ENCODE results near the gene PUS7L.
"Not testable (repeated sequence)": the region's sequence is repeated elsewhere in the genome, so short reads cannot be mapped to it uniquely, and the experiment has no call there.

PUS7L gene, protein sequence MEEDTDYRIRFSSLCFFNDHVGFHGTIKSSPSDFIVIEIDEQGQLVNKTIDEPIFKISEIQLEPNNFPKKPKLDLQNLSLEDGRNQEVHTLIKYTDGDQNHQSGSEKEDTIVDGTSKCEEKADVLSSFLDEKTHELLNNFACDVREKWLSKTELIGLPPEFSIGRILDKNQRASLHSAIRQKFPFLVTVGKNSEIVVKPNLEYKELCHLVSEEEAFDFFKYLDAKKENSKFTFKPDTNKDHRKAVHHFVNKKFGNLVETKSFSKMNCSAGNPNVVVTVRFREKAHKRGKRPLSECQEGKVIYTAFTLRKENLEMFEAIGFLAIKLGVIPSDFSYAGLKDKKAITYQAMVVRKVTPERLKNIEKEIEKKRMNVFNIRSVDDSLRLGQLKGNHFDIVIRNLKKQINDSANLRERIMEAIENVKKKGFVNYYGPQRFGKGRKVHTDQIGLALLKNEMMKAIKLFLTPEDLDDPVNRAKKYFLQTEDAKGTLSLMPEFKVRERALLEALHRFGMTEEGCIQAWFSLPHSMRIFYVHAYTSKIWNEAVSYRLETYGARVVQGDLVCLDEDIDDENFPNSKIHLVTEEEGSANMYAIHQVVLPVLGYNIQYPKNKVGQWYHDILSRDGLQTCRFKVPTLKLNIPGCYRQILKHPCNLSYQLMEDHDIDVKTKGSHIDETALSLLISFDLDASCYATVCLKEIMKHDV

DNA sequence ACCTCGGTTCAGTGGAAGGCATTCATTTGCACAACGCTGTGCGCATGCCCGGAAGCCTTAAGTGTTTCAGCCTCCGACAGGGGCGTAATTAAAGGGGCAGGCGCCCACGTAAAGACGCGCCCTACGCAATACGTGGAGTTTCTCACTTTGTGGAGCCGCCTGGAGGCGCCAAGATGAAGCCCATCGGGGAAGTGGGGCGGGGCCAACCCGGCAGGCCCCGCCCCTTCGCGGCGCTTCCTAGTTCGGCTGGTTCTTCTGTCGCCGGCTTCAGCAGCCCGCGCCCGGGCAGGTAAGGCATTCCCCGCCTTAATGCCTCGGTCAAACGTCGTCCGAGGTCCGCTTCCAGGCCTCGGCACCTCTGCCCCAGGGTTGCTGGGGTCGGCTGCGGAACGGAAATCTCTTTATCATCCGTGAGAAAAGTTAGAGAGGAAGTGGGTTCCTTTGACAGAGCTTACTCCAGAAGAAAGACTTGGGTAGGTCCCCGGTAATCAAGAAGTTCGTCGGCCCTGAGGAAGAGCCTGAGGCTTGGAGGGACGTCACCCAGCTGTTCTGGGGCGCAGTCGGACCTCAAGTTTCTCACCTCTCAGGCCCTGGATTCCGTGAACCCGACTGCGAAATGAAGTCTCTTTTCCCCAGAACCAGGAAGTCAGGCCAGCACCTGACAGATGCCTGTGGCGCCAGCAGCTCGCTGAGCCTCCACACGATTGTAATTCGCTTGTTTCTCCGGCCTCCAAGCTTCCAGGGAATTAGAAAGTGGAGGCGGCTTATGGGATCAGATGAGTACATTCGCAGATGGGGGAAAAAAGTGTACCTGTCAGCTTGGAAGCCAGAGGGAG lies at the start of gene PUS7L, which contains the start of gene IRAK4:
Gene PUS7L, minus strand, starts transcription at position 63 of the 836 bp plus-strand sequence. CDS start 3,545 bp downstream, outside the sequence.
Gene IRAK4, plus strand, starts transcription at position 224 of the 836 bp plus-strand sequence. CDS start 9,161 bp downstream, outside the sequence.
- FAIRE-seq, result peak; percentile 85

DNA sequence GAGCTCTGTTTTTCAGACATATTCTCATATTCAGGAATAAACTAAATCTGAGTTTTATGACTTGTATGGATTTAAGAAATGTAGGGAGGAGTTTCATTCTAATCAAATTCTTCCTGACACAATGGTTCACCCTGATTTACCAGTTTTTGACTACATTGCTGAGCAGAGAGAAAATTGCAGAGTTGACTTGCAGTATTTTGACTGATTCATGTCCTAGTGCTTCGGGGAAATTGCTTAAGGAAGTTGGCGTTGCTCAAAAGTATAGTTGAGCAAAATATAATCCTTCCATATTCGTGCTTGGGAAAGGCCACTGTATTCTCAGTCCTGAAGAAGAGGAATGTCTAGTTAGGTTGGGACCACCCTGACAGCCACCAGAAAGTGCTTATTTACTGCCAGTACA lies 48.8 kb upstream of the PUS7L start:
- no peak for FAIRE-seq

DNA sequence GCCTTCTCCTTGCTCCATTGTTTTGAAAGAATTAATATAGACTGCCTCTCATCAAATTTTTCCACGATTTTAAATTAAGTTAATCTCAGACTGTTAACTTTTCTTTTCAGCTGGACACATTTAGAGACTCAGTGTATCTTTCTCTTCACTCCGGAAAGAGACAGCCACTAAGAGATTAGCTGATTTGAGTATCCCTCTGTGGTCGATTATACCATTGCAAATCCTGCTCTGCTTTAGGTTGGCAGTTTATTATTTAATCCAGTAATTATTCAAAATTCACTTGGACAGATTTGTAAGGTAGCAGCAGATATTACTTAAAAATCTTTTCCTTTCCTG lies 48.1 kb upstream of the PUS7L start:
- FAIRE-seq, result no peak

DNA sequence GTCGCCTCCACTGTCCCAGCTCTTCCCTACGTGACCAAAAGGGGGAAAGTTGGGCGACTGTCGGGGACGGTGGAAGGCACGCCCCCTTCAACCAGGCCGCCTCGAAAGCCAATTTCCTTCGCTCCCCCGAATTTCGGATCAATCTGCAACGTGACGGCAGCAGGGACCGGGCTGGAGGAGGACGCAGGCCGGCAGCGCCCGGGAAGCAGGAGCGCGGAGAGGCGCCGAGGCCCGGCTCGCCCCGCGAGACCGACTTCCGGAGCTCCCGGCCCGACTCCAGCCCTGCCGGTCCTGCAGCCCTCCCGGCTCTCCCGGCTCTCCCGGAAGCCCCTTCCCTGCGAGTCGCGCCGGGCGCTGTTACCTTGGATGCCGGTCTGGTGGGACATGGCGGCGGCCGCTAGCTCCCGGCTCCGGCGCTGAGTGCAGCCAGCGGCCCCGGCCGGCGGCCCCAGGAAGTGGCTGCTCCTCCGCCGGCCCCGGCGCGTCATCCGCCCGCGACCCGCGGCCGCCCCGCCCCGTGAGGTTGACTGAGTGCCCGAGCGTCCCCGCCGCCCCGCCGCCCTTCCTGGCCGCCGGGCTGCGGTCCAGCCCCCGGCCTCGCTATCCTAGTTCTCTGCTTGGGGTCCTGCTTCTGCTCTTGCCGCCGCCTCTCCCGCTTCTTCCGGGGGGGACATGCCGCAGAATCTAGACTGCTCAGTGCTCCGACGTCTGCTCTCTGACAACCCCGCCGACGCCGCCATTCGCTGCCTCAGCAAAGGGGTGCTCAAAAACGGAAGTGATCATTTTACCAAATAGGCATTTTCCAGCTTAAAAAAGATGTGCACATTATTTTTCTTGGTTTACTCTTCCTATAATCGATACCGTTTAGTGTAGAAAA lies 47.5 kb upstream of the PUS7L start, which contains the start of gene TWF1:
Gene TWF1, minus strand, starts transcription at position 458 of the 877 bp plus-strand sequence. Its CDS starts 72 bp downstream, at position 386.
- no peak for FAIRE-seq

DNA sequence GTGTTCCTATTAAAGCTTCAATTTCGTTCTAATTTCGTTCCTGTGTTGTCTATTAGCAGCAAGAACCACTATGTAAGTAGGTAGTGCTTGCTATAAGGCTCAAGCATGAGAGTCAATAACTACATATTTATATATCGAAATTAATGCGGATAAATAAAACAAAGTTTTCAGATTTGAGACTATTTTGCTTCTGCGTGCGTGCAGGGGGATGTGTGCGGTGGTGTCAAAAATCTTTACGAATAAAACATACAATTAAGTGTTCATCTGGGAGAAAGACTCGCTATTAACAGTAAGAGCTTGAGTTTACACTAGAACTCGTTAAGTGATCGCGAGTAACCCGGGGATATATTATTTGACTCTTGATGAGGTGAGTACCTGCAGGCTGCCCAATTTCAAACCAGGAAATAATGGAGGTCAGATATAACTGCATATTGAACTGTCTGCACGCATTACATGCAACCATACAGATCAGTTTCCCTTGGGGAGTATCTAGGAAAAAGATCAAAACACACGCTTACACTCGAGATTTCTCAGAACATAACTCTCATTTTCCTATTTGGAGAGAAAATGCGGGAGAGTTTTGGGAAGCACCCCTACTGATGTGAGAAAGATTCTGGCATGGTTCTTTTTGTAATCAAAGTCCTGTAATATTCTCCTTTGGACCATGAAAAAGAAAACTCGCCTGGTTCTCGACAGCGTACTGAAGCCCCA lies 46.7 kb upstream of the PUS7L start:
- FAIRE-seq, result no peak

DNA sequence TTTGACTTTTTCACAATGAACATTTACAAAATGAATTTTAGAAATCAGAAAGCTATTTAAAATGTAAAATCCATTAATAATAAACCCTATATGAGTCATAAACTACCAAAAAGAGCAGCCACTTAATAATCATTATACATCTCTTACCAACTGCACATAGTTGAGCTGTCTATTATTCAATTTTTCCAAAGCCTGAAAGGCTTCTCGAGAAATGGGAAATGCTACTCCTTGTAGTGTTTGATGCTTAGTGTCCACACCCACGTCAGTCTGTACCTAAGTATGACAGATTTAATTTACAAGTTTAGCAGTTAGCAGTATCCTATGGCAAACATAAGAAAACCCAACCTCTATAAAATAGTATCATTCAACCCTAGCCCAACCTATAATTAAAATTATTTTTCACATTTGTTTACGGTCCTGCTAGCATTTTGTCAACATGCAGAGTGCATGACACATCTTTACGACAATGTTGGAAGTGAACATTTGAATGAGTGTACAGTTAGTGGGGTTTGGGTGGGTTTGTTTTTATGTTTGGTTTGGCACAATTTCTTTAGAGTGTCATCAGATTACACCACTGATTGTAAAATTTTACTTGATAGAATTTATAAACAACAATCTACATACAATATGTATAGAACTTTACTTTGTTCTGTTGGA lies 39.1 kb upstream of the PUS7L start:
- no peak for FAIRE-seq

DNA sequence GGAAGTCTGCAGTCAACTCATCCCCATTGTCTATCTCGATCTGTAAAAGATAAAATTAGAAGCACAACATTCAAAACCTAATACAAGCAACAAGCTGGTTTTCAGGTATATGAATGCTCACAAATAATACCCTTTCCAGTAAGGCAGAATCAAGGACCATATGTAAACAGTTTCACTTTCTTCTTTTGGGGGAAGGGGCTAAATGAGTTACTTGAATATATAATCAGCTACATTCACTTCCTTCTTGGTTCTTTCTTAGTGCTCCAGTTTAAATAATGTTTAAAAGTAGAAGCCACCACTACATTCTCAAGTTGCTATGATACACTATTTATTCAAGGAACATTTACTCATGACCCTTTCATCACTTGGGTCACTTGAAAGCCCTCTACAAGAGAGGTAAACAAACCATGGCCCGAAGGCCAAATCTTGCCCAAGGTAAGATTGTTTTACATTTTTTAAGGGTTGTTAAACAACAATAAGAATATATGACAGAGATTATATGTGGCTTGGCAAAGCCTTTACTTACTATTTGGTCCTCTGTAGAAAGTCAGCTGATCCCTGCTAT lies 37.2 kb upstream of the PUS7L start:
- no peak for FAIRE-seq

DNA sequence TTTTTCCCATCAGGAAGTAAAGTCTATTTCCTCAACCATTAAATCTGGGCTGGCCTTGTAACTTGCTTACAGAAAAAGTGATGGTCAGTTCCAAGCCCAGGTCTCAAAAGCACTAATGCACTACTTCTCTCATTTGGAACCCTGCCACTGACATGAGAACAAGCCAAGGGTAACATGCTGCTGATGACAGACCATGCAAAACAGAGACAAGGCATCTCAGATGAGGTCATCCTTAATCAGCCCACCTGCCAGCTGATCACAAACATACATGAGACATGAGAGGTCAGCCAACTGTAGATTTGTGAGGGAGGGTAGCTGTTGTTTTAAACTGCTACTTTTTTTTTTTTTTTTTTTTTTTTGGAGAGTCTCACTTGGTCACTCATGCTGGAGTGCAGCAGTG lies 31.4 kb upstream of the PUS7L start:
- FAIRE-seq, result no peak

DNA sequence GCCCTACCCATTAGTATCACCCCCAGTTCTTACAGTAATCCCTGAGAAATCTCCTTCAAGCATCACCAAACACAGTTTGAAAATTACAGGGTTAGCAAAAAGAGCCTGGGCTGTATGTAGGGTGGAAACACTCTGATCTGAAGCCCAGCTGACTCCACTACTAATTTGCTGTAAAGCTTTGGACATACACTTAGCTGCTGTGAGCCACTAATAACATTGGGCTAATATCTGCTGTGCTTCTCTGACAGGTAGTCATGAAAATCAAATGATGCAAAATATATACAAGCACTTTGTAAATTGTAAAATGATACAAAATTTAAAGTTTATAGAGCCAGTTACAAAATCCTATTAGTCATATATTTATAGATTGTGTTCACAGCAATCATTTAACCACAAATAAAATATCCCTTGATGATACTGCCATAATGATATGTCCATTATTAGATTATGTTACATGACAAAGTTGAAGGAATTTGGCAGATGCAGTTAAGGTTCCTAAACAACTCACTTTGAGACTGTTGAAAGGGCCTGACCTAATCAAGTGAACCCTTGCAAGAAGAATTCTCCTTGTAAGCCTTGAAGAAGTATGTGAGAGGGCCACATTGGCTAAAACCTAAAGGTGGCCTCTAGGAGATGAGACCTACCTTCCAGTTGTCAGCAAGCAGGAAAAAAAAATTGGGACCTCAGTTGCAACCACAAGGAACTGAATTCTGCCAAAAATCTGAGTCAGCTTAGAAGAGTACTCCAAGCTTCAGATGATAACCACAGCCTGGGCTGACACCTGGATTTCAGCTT lies 28.5 kb upstream of the PUS7L start:
- no peak for FAIRE-seq

DNA sequence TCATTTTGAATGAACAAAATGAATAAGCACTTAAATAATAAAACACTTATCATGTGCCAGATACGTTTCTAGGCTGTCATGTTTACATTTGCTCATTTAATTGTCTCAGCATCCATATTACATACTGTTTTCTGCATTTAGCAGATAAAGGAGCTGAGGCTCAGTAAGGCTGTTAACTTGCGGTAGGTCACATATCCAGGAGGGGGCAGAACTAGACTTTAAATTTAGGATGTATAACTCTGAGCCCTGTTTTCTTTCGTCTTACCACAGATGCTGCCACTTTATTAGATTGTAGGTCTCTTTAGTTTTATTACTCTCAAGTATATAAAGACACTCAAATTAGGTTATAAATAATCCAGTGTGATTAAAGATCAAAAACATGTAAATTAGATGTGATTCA lies 17.9 kb upstream of the PUS7L start:
- no peak for FAIRE-seq

DNA sequence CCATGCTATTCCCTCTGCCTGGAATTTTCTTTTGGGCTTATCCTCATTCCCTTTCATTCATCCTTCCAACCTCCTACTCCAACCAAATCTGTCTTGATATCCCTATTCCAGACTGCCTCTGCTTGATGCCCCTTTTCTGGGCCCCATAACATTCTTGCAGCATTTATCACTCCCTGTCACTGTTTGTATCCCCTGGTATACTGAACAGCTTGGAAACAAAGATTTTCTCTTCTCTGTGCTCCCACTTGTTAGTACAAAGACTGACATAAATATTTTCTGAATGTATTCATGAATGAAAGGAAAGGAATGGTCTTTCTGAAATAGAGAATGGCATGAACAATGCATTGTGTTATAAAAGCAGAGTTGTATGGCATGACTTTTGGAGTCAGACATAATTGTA lies 7.7 kb upstream of the PUS7L start:
- FAIRE-seq, result no peak

DNA sequence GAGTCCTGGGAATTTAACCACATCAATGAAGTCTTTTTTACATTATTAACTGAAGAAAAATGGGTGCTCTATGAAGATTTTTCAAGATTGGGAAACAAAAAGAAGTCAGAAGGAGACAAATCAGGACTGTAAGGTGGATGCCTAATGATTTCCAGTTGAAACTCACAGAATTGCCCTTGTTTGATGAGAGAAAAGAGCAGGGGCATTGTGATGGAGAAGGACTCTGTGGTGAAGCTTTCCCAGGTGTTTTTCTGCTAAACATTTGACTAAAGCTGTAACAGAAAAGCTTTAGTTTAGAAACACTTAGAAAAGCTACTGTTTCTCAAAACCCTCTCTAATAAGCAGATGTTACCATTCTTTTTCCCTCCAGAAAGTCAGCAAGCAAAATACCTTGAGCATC lies 5.9 kb upstream of the PUS7L start:
- FAIRE-seq, result no peak

DNA sequence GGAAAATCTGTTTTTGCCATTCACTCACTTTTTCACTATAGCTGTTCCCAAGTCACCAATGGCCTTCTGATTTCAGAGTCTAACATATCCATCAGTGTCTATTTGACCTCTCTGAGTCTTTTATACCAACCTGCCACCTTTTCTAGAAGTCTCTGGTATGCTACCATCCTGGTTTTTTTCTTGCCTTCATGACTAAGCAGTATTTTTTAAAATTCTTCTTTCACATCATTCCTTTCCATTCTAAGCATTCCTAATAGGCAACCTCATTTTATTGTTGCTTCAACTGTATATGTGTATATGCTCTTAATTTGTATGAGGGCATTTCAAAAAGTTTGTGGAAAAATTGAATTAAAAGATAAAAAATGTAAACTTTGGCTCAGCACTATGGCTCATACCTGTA lies 5.2 kb upstream of the PUS7L start:
- FAIRE-seq, result no peak

DNA sequence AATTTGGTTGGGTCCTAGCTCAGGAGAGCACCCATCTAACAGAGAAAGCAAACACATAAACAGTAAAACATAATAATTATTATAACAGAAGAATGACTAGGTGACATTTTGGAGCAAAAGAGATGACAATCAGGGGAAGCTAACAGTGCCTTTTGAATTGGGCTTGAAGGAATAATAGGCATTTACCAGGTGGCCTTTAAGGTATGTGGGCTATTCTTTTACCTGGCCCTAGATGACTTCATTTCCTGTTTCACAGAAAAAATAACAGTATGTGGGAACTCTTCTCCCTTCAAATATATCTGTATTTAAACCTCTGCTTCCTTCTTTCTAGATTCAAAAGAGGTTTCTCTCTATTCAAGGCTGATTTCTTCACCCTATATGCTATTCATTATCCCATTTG lies 4.0 kb upstream of the PUS7L start:
- no peak for FAIRE-seq

DNA sequence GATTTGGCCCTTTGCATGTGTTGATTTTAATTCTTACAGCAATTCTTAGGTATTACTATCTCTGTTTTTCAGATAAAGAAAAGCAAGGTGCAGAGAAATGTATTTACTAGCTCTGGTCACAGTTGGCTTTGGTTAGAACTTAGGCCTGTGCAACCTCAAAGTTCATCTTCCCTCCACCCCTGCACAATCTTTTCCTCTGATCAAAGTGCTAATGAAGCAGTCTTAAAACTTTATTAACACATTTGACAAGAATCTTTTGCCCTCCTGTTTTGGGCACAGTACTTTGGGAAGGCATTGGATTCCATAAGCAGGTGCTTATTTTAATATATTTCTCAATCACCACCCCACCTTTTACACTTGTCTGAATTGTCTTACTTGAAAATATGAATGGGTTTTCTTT lies 2.9 kb upstream of the PUS7L start:
- no peak for FAIRE-seq

DNA sequence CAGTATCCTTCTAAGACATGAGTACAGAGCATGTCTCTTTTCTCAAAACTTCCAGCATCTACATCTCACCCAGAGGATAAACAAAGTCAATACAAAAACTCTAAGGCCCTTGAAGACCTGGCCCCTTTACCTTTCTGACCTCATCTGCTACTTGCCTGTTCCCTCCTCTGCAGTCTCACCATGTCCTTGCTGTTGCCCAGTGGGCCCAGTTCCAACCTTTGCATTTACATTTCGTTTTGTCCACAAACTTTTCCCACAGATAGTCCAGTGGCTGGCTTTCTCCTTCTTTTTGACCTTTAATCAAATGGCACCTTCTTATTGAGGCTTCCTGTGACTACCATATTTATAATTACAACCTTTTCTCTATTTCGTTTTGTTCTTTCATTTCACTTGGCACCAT lies 1.8 kb upstream of the PUS7L start:
- FAIRE-seq, result no peak

DNA sequence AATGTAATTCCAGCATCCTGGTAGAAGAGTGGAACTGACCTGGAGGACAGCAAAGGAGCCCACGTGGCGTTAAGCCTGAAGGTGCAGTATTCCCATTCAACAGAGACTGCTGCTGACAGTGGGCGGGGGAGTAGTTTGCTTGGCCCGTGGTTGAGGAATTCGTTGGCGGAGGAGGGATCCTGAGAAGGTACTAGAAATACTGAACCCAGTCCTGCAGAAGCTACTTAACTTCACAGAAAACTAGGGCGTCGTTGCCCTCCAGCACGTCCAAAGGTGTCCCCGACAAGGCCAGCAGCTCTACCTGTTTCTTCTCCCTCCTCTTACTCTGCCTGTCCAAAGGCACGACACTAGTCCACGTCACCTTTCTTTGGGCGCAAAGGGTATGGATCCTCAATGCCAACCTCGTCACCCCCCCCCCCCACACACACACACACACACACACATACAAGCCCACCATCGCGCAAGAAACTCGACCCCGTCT lies 303 bp downstream of the PUS7L start:
- no peak for FAIRE-seq

DNA sequence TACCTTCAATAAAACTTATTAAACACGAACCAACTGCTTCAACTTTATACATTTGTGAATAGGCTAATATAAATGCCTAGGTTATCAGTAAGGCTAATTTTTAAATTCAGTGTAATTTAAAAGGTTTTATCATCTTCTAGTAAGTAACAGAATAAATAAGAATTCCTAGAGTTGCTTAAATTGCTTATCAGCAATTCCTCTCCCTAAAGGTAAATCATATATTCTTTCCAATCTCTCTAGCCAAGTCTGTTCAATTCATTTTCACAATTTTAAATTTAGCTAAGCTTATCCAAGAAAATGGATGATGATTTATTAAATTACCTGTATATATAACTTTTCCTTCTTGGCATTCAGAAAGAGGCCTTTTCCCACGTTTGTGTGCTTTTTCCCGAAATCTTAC lies 4.6 kb downstream of the PUS7L start:
- FAIRE-seq, result no peak

DNA sequence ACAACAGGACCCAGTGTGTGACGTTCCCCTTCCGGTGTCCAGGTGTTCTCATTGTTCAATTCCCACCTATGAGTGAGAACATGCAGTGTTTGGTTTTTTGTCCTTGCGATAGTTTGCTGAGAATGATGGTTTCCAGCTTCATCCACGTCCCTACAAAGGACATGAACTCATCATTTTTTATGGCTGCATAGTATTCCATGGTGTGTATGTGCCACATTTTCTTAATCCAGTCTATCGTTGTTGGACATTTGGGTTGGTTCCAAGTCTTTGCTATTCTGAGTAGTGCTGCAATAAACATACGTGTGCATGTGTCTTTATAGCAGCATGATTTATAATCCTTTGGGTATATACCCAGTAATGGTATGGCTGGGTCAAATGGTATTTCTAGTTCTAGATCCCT lies 7.2 kb downstream of the PUS7L start:
- not testable (repeated sequence) for FAIRE-seq

DNA sequence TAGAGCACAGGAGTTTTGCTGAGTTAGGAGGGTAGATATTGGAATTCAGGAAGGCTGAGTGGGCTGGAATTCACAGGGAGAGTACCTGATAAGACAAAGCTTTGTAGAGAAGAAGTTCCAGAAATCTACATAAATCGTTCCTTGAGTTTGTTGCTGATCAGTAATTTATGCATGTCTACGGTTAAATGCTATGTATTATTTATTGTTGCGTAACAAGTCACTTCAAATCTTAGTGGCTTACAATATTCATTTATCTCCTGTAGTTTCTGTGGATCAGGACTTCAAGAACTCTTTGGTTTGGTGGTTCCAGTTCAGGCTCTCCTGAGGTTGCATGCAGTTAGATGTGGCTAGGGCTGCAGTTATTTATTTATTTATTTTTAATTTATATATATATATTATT lies 7.8 kb downstream of the PUS7L start:
- no peak for FAIRE-seq
